B cell (primary cell): Measurements from ENCODE around the gene TENM3. TPM values are rescaled to one million over a fixed set of nuclear protein-coding genes. Genes with fewer than 3 reads are reported as not detected.

ENCODE experiments used
- ATAC-seq: fragments of 200-7000 bp; cut with Tn5 transposase; one replicate; pipeline ENCODE4 v1.10.0; 2021; ENCODE audit warnings: low read depth, mild to moderate bottlenecking, moderate number of reproducible peaks, moderate library complexity
- CTCF ChIA-PET: fragments of 350-600 bp; sonication (Branson Sonifier 250); formaldehyde crosslinking; loops from one replicate; lab custom pipeline; 2021; ENCODE audit warnings: antibody characterized with exemption, inconsistent platforms; lab: Charles Lee
- POLR2A ChIA-PET: fragments of 350-600 bp; sonication (Branson Sonifier 250); formaldehyde crosslinking; loops from one replicate; lab custom pipeline; 2021; ENCODE audit warnings: antibody characterized with exemption; lab: Charles Lee
- DNase-seq: peaks from one replicate; pipeline ENCODE4 v3.0.0; 2013
- H2AFZ ChIP-seq: 2 replicates; pipeline ENCODE4 v1.6.1; 2012; ENCODE audit warnings: mild to moderate bottlenecking, low read depth, low read length; ENCODE audit not compliant: insufficient read depth, poor library complexity, severe bottlenecking
- H3K27ac ChIP-seq, 2 donors: 1 replicate in 1 of 2; 2 replicates in 1 of 2; pipeline ENCODE4 v1.5.1; 2012 to 2013; ENCODE audit warnings: low read length in 2 of 2, mild to moderate bottlenecking in 2 of 2, moderate library complexity in 1 of 2
- H3K27me3 ChIP-seq, 4 experiments: fragments of 200-600 bp in 1 of 4; sonication (generic) in 1 of 4; replicated peaks in 1 of 4; 1 replicate in 2 of 4; 2 replicates in 2 of 4; pipeline versions ENCODE4 v1.6.1 to v1.7.0; 2013 to 2016; ENCODE audit warnings: low read length in 3 of 4, mild to moderate bottlenecking in 2 of 4, mixed read lengths in 1 of 4, moderate library complexity in 1 of 4; ENCODE audit not compliant: insufficient read depth in 4 of 4, control insufficient read depth in 3 of 4; ENCODE audit errors: control extremely low read depth in 1 of 4
- H3K36me3 ChIP-seq, 2 experiments: replicated peaks in 1 of 2; 1 replicate in 1 of 2; 2 replicates in 1 of 2; pipeline versions ENCODE4 v1.6.1 to v1.7.1; 2013; ENCODE audit warnings: low read length in 1 of 2; ENCODE audit not compliant: insufficient read depth in 2 of 2, control insufficient read depth in 1 of 2; ENCODE audit errors: control extremely low read depth in 1 of 2, extremely low read depth in 1 of 2
- H3K4me1 ChIP-seq, 2 donors: fragments of 200-600 bp in 1 of 2; sonication (generic) in 1 of 2; 1 replicate in 1 of 2; 2 replicates in 1 of 2; pipeline versions ENCODE4 v1.5.1 to v1.6.1; 2013 to 2017; ENCODE audit warnings: low read length in 2 of 2; ENCODE audit not compliant: control insufficient read depth in 2 of 2, insufficient read depth in 2 of 2
- H3K4me2 ChIP-seq: replicated peaks from 2 replicates; pipeline ENCODE3; 2012; ENCODE audit warnings: mild to moderate bottlenecking, low read depth, low read length; ENCODE audit not compliant: poor library complexity, severe bottlenecking
- H3K4me3 ChIP-seq, 5 experiments: fragments of 200-600 bp in 1 of 5; sonication (generic) in 1 of 5; 1 replicate in 3 of 5; 2 replicates in 2 of 5; pipeline versions ENCODE4 v1.5.1 to v1.7.0; 2011 to 2016; ENCODE audit warnings: low read length in 4 of 5, mild to moderate bottlenecking in 4 of 5, low read depth in 2 of 5, control low read depth in 1 of 5, moderate library complexity in 1 of 5; ENCODE audit not compliant: insufficient read depth in 1 of 5; ENCODE audit errors: control extremely low read depth in 1 of 5, extremely low read depth in 1 of 5
- H3K79me2 ChIP-seq: fragments of 200-600 bp; sonication (generic); one replicate; pipeline ENCODE4 v1.6.0; 2016; ENCODE audit warnings: low read length; ENCODE audit not compliant: control insufficient read depth, insufficient read depth
- H3K9ac ChIP-seq: fragments of 200-600 bp; sonication (generic); 2 replicates; pipeline ENCODE4 v1.6.1; 2017; ENCODE audit warnings: mild to moderate bottlenecking, low read length, moderate library complexity
- H3K9me3 ChIP-seq, 3 donors: one replicate each; pipeline versions ENCODE4 v1.6.1 to v1.7.1; 2013; ENCODE audit warnings: low read length in 2 of 3; ENCODE audit not compliant: control insufficient read depth in 2 of 3, insufficient read depth in 1 of 3; ENCODE audit errors: control extremely low read depth in 1 of 3
- H4K20me1 ChIP-seq: 2 replicates; pipeline ENCODE4 v1.6.0; 2012; ENCODE audit warnings: mild to moderate bottlenecking, low read length; ENCODE audit not compliant: insufficient read depth, control insufficient read depth, poor library complexity, severe bottlenecking
- H3K27ac Mint-ChIP-seq: one replicate; pipeline ENCODE4 v1.8.0; 2021; ENCODE audit warnings: mixed read lengths
- H3K27me3 Mint-ChIP-seq: one replicate; pipeline ENCODE4 v1.8.0; 2021; ENCODE audit warnings: mixed read lengths
- H3K4me1 Mint-ChIP-seq: one replicate; pipeline ENCODE4 v1.8.0; 2021; ENCODE audit warnings: mixed read lengths
- H3K4me3 Mint-ChIP-seq: one replicate; pipeline ENCODE4 v1.8.0; 2021; ENCODE audit warnings: mixed read lengths
- H3K9me3 Mint-ChIP-seq: one replicate; pipeline ENCODE4 v1.8.0; 2022; ENCODE audit warnings: mixed read lengths; ENCODE audit not compliant: insufficient read depth
- CTCF ChIP-seq: fragments of 200-600 bp; IDR thresholded peaks from one replicate; pipeline ENCODE4 v1.8.0; 2022; ENCODE audit warnings: antibody characterized with exemption, mild to moderate bottlenecking
- EZH2 ChIP-seq: IDR thresholded peaks from 2 replicates; pipeline ENCODE4 v1.6.1; 2012; ENCODE audit warnings: borderline replicate concordance, low read depth, mild to moderate bottlenecking, moderate library complexity, low read length; ENCODE audit not compliant: insufficient read depth, poor library complexity, severe bottlenecking
- WGBS: methylation state at CpG from one replicate; pipeline ENCODE4 v1.1.5; 2013; ENCODE audit warnings: missing lambda C conversion rate; ENCODE audit not compliant: insufficient coverage; 5-methylcytosine and 5-hydroxymethylcytosine counted together
- intact Hi-C: fragments of 100-400 bp; cut with micrococcal nuclease; formaldehyde crosslinking; loops from one replicate; pipeline ENCODE4 v1.10.0; 2022
- polyA plus RNA-seq: library from polyadenylated mRNA; depleted of rRNA; stranded (reverse); fragments of >200 nt; gene quantifications from 2 replicates; pipeline ENCODE4 v1.2.3, GENCODE V29; 2012
- total RNA-seq, 2 donors: library from RNA; stranded (reverse); fragments of 120-200 nt in 1 of 2; gene quantifications; 1 replicate in 1 of 2; 2 replicates in 1 of 2; pipeline versions ENCODE4 v1.2.3 to v1.2.4, GENCODE V29; 2013 to 2022

Gene TENM3
- total and polyA plus RNA-seq, 2 donors (not counting 1 experiment from before 2014, with no cell fraction given) = not detected

GRCh38 chr4:182318256-182318655 is 75.1 kb downstream of the TENM3 start:
- no peaks in the 10 kb centered on the region for H3K36me3 ChIP-seq
- no peaks in the 10 kb centered on the region for H3K79me2 ChIP-seq
- no peaks in the 10 kb centered on the region for H4K20me1 ChIP-seq
- H3K4me1 ChIP-seq = no peaks in the 10 kb centered on the region
- no peak for ATAC-seq
- no peak overlapping the region for H3K9ac ChIP-seq
- CTCF ChIA-PET = no interaction called here
- H3K4me3 Mint-ChIP-seq = no peak overlapping the region
- H3K27me3 ChIP-seq = no peaks in the 10 kb centered on the region
- intact Hi-C loops = no loop called here
- TF ChIP-seq EZH2 (no peak), CTCF (no peak)
- H2AFZ ChIP-seq = no peak overlapping the region
- H3K27ac Mint-ChIP-seq = no peak overlapping the region
- no peak for DNase-seq
- peaks cover 4 to 9% (median 6%) of the 10 kb centered on the region in 3 donors for H3K9me3 ChIP-seq
- H3K4me1 Mint-ChIP-seq = no peaks in the 10 kb centered on the region
- no peak overlapping the region for H3K4me2 ChIP-seq
- no CpG with 5 or more reads among the region's 1 CpG for WGBS
- H3K27ac ChIP-seq = no peak overlapping the region
- peaks cover 4% of the 10 kb centered on the region for H3K9me3 Mint-ChIP-seq
- no peak overlapping the region for H3K4me3 ChIP-seq
- POLR2A ChIA-PET = no interaction called here
- H3K27me3 Mint-ChIP-seq = no peaks in the 10 kb centered on the region

- no peaks in the 10 kb centered on the region for H3K27me3 ChIP-seq
- H3K4me1 ChIP-seq = no peaks in the 10 kb centered on the region
- Mint-ChIP-seq H3K4me3 (no peak overlapping the region), H3K27ac (no peak overlapping the region), H3K4me1 (no peaks in the 10 kb centered on the region), H3K9me3 (peaks cover 4% of the 10 kb centered on the region), H3K27me3 (no peaks in the 10 kb centered on the region)
- no peaks in the 10 kb centered on the region for H4K20me1 ChIP-seq
- TF ChIP-seq CTCF (no peak), EZH2 (no peak)
- no peak overlapping the region for H2AFZ ChIP-seq
- H3K27ac ChIP-seq = no peak overlapping the region
- ATAC-seq (no peak), DNase-seq (no peak)
- no peak overlapping the region for H3K4me3 ChIP-seq
- H3K9ac ChIP-seq = no peak overlapping the region
- H3K4me2 ChIP-seq = no peak overlapping the region
- H3K9me3 ChIP-seq = peaks cover 0 to 2% (median 0%) of the 10 kb centered on the region in 3 donors
- WGBS = 76% methylated on average over 4 of the region's 6 CpGs
- H3K36me3 ChIP-seq = no peaks in the 10 kb centered on the region
- CTCF ChIA-PET = no interaction called here
- intact Hi-C loops = no loop called here
- POLR2A ChIA-PET = no interaction called here
- no peaks in the 10 kb centered on the region for H3K79me2 ChIP-seq
These were observed 76.9 kb downstream of the TENM3 start for GRCh38 chr4:182320092-182320491.
